K562 (cell line): ENCODE data around the gene MYH7B. TPM values are rescaled to one million over a fixed set of nuclear protein-coding genes. Genes with fewer than 3 reads are reported as not detected.

ENCODE experiments used
- ATAC-seq: fragments of 200-7000 bp; cut with Tn5 transposase; 3 replicates; pipeline ENCODE4 v1.9.1; 2020; ENCODE audit warnings: moderate library complexity
- BruUV-seq: library from RNA; stranded (reverse); fragments of 400-500 nt; replicated peaks from 2 replicates; lab custom pipeline; 2021; lab: Mats Ljungman, UMichigan
- CTCF ChIA-PET: fragments of 300-600 bp; formaldehyde crosslinking; extraction: SDS; loops from one replicate; lab custom pipeline; 2021; ENCODE audit warnings: low intra/inter-chr PET ratio; lab: Yijun Ruan, JAX
- POLR2A ChIA-PET: fragments of 300-600, 350-650 bp; sonication (Branson Sonifier 250); formaldehyde crosslinking; extraction: SDS; loops from one replicate; lab custom pipeline; 2021; ENCODE audit warnings: antibody characterized with exemption, inconsistent platforms; lab: Yijun Ruan, JAX
- DNase-seq, 4 experiments: peaks; one replicate each; pipeline versions ENCODE4 v3.0.0 to v3.0.0-alpha.2; 2011 to 2018; ENCODE audit warnings: low spot score in 3 of 4, mixed read lengths in 3 of 4; ENCODE audit errors: extremely low read depth in 1 of 4
- FAIRE-seq: peaks from 2 replicates; lab custom pipeline; 2011; peaks lifted over from hg19 to GRCh38; lab: Jason Lieb, UNC
- H2AFZ ChIP-seq: 2 replicates; pipeline ENCODE4 v1.6.0; 2011; ENCODE audit warnings: low read depth, low read length, control low read depth, inconsistent platforms
- H3K27ac ChIP-seq: fragments of 200-600 bp; 3 replicates; pipeline ENCODE4 v1.8.0; 2011; ENCODE audit warnings: low read depth, mild to moderate bottlenecking, control low read depth, inconsistent platforms, low read length, moderate library complexity, mixed read lengths; ENCODE audit errors: extremely low read depth
- H3K27me3 ChIP-seq, 2 experiments: fragments of 300-600 bp in 1 of 2; 2 replicates in 1 of 2; 3 replicates in 1 of 2; pipeline versions ENCODE4 v1.6.0 to v1.8.0; 2011; ENCODE audit warnings: inconsistent platforms in 2 of 2, low read length in 2 of 2, mild to moderate bottlenecking in 1 of 2, mixed read lengths in 1 of 2, moderate library complexity in 1 of 2; ENCODE audit not compliant: control insufficient read depth in 2 of 2, insufficient read depth in 2 of 2
- H3K36me3 ChIP-seq: fragments of 300-600 bp; 3 replicates; pipeline ENCODE4 v1.8.0; 2011; ENCODE audit warnings: mild to moderate bottlenecking, low read length, inconsistent platforms; ENCODE audit not compliant: control insufficient read depth, insufficient read depth
- H3K4me1 ChIP-seq, 2 experiments: fragments of 200-600 bp in 1 of 2; replicated peaks in 1 of 2; 2 replicates in 1 of 2; 3 replicates in 1 of 2; pipeline versions ENCODE4 v1.5.1 to v1.8.0; 2011; ENCODE audit warnings: inconsistent platforms in 2 of 2, low read length in 2 of 2, mild to moderate bottlenecking in 1 of 2, mixed read lengths in 1 of 2, moderate library complexity in 1 of 2; ENCODE audit not compliant: control insufficient read depth in 2 of 2, insufficient read depth in 2 of 2
- H3K4me2 ChIP-seq: 2 replicates; pipeline ENCODE4 v1.6.1; 2011; ENCODE audit warnings: low read length, control low read depth, inconsistent platforms, mixed read lengths; ENCODE audit not compliant: insufficient read depth
- H3K4me3 ChIP-seq: fragments of 200-600 bp; sonication (generic), shearing (Covaris generic); 2 replicates; pipeline ENCODE4 v1.5.1; 2016; ENCODE audit warnings: control low read depth, inconsistent platforms
- H3K79me2 ChIP-seq: fragments of 200-600 bp; 3 replicates; pipeline ENCODE4 v1.8.0; 2011; ENCODE audit warnings: low read length, inconsistent platforms; ENCODE audit not compliant: control insufficient read depth, insufficient read depth
- H3K9ac ChIP-seq, 2 experiments: 2 replicates each; pipeline versions ENCODE4 v1.6.0 to v1.6.1; 2011; ENCODE audit warnings: low read depth in 2 of 2, low read length in 2 of 2, control low read depth in 1 of 2, inconsistent platforms in 1 of 2, mild to moderate bottlenecking in 1 of 2, mixed read lengths in 1 of 2; ENCODE audit not compliant: insufficient read depth in 1 of 2
- H3K9me1 ChIP-seq: one replicate; pipeline ENCODE4 v1.6.0; 2011; ENCODE audit warnings: inconsistent platforms, mild to moderate bottlenecking, low read length, moderate library complexity; ENCODE audit not compliant: control insufficient read depth, insufficient read depth
- H3K9me3 ChIP-seq: replicated peaks from 2 replicates; pipeline ENCODE4 v1.5.1; 2011; ENCODE audit warnings: low read depth, low read length, inconsistent platforms; ENCODE audit not compliant: control insufficient read depth, insufficient read depth
- H4K20me1 ChIP-seq: replicated peaks from 2 replicates; pipeline ENCODE4 v1.6.1; 2011; ENCODE audit warnings: low read length, inconsistent platforms, mixed read lengths; ENCODE audit not compliant: control insufficient read depth, insufficient read depth
- E2F3 ChIP-seq: fragments of 250-450 bp; sonication (Bioruptor Pico); IDR thresholded peaks from 2 replicates; pipeline ENCODE4 v1.4.0; 2020; ENCODE audit warnings: mild to moderate bottlenecking
- NFYB ChIP-seq: IDR thresholded peaks from 2 replicates; pipeline ENCODE4 v1.6.1; 2011; ENCODE audit warnings: mild to moderate bottlenecking, moderate library complexity; ENCODE audit not compliant: insufficient read length; ENCODE audit errors: extremely low read depth
- NRF1 ChIP-seq, 2 experiments: fragments of 450-650 bp; IDR thresholded peaks in 1 of 2; conservative IDR thresholded peaks in 1 of 2; 2 replicates each; pipeline ENCODE4 v1.6.1; 2014; ENCODE audit warnings: mild to moderate bottlenecking in 2 of 2
- PRDM10 ChIP-seq: fragments of 450-650 bp; IDR thresholded peaks from 2 replicates; pipeline ENCODE4 v1.6.1; 2018; ENCODE audit not compliant: partially characterized antibody
- TSHZ1 ChIP-seq: fragments of 250-450 bp; sonication (Bioruptor Pico); IDR thresholded peaks from 2 replicates; pipeline ENCODE4 v1.4.0; 2020; ENCODE audit warnings: mild to moderate bottlenecking, moderate library complexity
- XRCC4 ChIP-seq: IDR thresholded peaks from one replicate; pipeline ENCODE4 v1.6.1; 2011; ENCODE audit not compliant: insufficient read depth, insufficient read length; ENCODE audit errors: extremely low read depth
- ZMIZ1 ChIP-seq, 2 experiments: fragments of 150-350 bp in 1 of 2; IDR thresholded peaks; 2 replicates each; pipeline ENCODE4 v1.6.1; 2012 to 2016; ENCODE audit warnings: low read depth in 2 of 2, low read length in 2 of 2, mild to moderate bottlenecking in 1 of 2, moderate library complexity in 1 of 2
- ZNF165 ChIP-seq: fragments of 250-450 bp; sonication (Bioruptor Pico); IDR thresholded peaks from 2 replicates; pipeline ENCODE4 v1.4.0; 2020; ENCODE audit warnings: borderline replicate concordance
- ZNF184 ChIP-seq: sonication (generic); formaldehyde crosslinking; IDR thresholded peaks from 2 replicates; pipeline ENCODE4 v1.5.0; 2020; ENCODE audit warnings: missing genetic modification reagents
- ZNF347 ChIP-seq: fragments of 450-650 bp; formaldehyde crosslinking; IDR thresholded peaks from 2 replicates; pipeline ENCODE4 v1.4.0; 2020; ENCODE audit warnings: low read depth, mild to moderate bottlenecking, moderate library complexity
- WGBS: fragments of 100-300 bp; shearing (Covaris generic); methylation state at CpG from one replicate; pipeline ENCODE4 v1.1.6; 2016; ENCODE audit warnings: low coverage, mixed read lengths; ENCODE audit not compliant: insufficient coverage; ENCODE audit errors: missing lambda C conversion rate; 5-methylcytosine and 5-hydroxymethylcytosine counted together
- in situ Hi-C: fragments of 300-500 bp; cut with MboI; formaldehyde crosslinking; loops from 4 replicates; pipeline ENCODE4 v1.15.0; 2018; ENCODE audit warnings: inconsistent platforms, mixed read lengths
- intact Hi-C: fragments of 100-400 bp; cut with micrococcal nuclease; formaldehyde crosslinking; loops from 2 replicates; pipeline ENCODE4 v1.14.2; 2022
- polyA plus RNA-seq, 8 experiments: library from polyadenylated mRNA; depleted of rRNA in 4 of 8; stranded (reverse) in 5 of 8; unstranded in 3 of 8; fragments of >200 nt; fragmentation: Nextera tagmentation in 2 of 8; fragmentation: Illumina TruSeq in 1 of 8; extraction: Ambion mirVana in 2 of 8; extraction: Trizol in 1 of 8; gene quantifications; 2 replicates each; pipeline versions ENCODE4 v1.2.1 to v1.2.3, GENCODE V29; 2011 to 2014; ENCODE audit warnings: inconsistent platforms in 1 of 8, missing spikeins in 1 of 8
- total RNA-seq, 7 experiments: library from RNA; depleted of rRNA in 6 of 7; stranded (reverse); fragments of >200 nt in 6 of 7; fragmentation: Illumina TruSeq in 2 of 7; extraction: Trizol in 2 of 7; gene quantifications; 2 replicates each; pipeline versions ENCODE4 v1.2.1 to v1.2.3, GENCODE V29; 2011 to 2021; ENCODE audit warnings: low replicate concordance in 1 of 7

MYH7B gene
- total and polyA plus RNA-seq, 9 of the 15 experiments (the other 6 are each of a cell fraction or from before 2014, with no cell fraction given): 0.07 to 0.34 (median 0.13) TPM; not detected in 3

GRCh38 chr20:34967421-34967820, 11.8 kb downstream of the MYH7B start:
- no peaks in the 10 kb centered on the region for H3K27me3 ChIP-seq
- ChIA-PET CTCF (no interaction called here), POLR2A (interaction anchor here (0.6 kb wide), 1 partner anchor 9 kb away, joined by 3 read pairs; no protein-coding TSS in a partner anchor)
- H3K27ac ChIP-seq: no peak overlapping the region
- intact Hi-C loops: no loop called here
- H3K79me2 ChIP-seq: no peaks in the 10 kb centered on the region
- ATAC-seq: no peak
- H2AFZ ChIP-seq: no peak overlapping the region
- no peak overlapping the region for H3K9ac ChIP-seq
- 39% methylated on average over 5 of the region's 5 CpGs for WGBS
- in situ Hi-C loops: no loop called here
- no peak for DNase-seq
- H3K4me2 ChIP-seq: no peak overlapping the region
- H3K9me3 ChIP-seq: no peaks in the 10 kb centered on the region
- H3K9me1 ChIP-seq: no peaks in the 10 kb centered on the region
- H3K4me1 ChIP-seq: peaks cover 0 to 11% of the 10 kb centered on the region in 2 experiments; a peak in 2 of 5 replicates
- no peaks in the 10 kb centered on the region for H4K20me1 ChIP-seq
- no peak for FAIRE-seq
- no peak overlapping the region for H3K4me3 ChIP-seq
- H3K36me3 ChIP-seq: no peaks in the 10 kb centered on the region
- no TSS peak for BruUV-seq
- no peak for TF ChIP-seq XRCC4
- no peak for TF ChIP-seq NRF1 (conservative IDR thresholded peaks at IDR 0.05 in 1 of 2, IDR thresholded peaks at IDR 0.05 in 1 of 2)
- TF ChIP-seq ZNF165 (CRISPR knock-in tag): no peak
- TF ChIP-seq ZNF347: no peak
- no peak for TF ChIP-seq ZNF184 (CRISPR knock-in tag)
- no peak for TF ChIP-seq NFYB
- no peak for TF ChIP-seq TSHZ1 (CRISPR knock-in tag)
- TF ChIP-seq ZMIZ1 (IDR thresholded peaks at IDR 0.05; ENCODE audit: low read depth in 2 of 2, low read length in 2 of 2): no peak
- TF ChIP-seq E2F3: no peak
- TF ChIP-seq PRDM10: no peak
